Keratinocyte (primary cell): ENCODE results near the gene MYH10.

Experiments
- CTCF ChIP-seq, 3 experiments: IDR thresholded peaks in 1 of 3; conservative IDR thresholded peaks in 1 of 3; optimal IDR thresholded peaks in 1 of 3; 2 replicates in 2 of 3; 3 replicates in 1 of 3; pipeline versions ENCODE3 to v1.5.1; 2011; ENCODE audit warnings: low read length in 3 of 3, mild to moderate bottlenecking in 3 of 3, moderate library complexity in 2 of 3, control low read depth in 1 of 3, inconsistent platforms in 1 of 3; ENCODE audit not compliant: insufficient read depth in 2 of 3; ENCODE audit errors: extremely low read depth in 1 of 3
- EZH2 ChIP-seq: IDR thresholded peaks from one replicate; pipeline ENCODE4 v1.6.1; 2012; ENCODE audit warnings: inconsistent platforms, mild to moderate bottlenecking, low read length, moderate library complexity

- TF ChIP-seq CTCF (optimal IDR thresholded peaks at IDR 0.05 in 1 of 3, IDR thresholded peaks at IDR 0.05 in 1 of 3, conservative IDR thresholded peaks at IDR 0.05 in 1 of 3; ENCODE audit: extremely low read depth in 1 of 3, insufficient read depth in 2 of 3, low read length in 3 of 3) (no peak), EZH2 (no peak)
Measured at GRCh38 chr17:8580952-8581658, 49.4 kb downstream of the MYH10 start.
